Gastrocnemius medialis (tissue), 4 donors: ENCODE measurements around the gene LIG4.

Experiments used
- CTCF ChIP-seq, 5 experiments: fragments of 450-650 bp in 3 of 5; fragments of 200-600 bp in 2 of 5; sonication (generic) in 2 of 5; IDR thresholded peaks in 4 of 5; conservative IDR thresholded peaks in 1 of 5; 1 replicate in 4 of 5; 2 replicates in 1 of 5; pipeline ENCODE4 v1.5.1; 2016 to 2019; ENCODE audit warnings: antibody characterized with exemption in 5 of 5, mild to moderate bottlenecking in 3 of 5, moderate library complexity in 3 of 5
- POLR2A ChIP-seq, 2 donors: fragments of 450-650 bp; IDR thresholded peaks; one replicate each; pipeline ENCODE4 v1.6.1; 2017; ENCODE audit warnings: antibody characterized with exemption in 2 of 2, mild to moderate bottlenecking in 2 of 2, moderate library complexity in 2 of 2

- no peak for TF ChIP-seq CTCF (IDR thresholded peaks at IDR 0.05 in 4 of 5, conservative IDR thresholded peaks at IDR 0.05 in 1 of 5)
- no peak for TF ChIP-seq POLR2A (IDR thresholded peaks at IDR 0.05)
Observed at GRCh38 chr13:108212886-108213285, 2.5 kb downstream of the LIG4 start.
